Activated naive CD4-positive, alpha-beta T cell treated with anti-CD3 and anti-CD28 coated beads, Interleukin-2, amount 50 U/mL, for 16 hours (primary cell): ENCODE measurements around the gene STK16.

Experiments used
- DNase-seq: peaks from one replicate; pipeline ENCODE4 v3.0.0-alpha.2; 2020

Gene STK16

DNA sequence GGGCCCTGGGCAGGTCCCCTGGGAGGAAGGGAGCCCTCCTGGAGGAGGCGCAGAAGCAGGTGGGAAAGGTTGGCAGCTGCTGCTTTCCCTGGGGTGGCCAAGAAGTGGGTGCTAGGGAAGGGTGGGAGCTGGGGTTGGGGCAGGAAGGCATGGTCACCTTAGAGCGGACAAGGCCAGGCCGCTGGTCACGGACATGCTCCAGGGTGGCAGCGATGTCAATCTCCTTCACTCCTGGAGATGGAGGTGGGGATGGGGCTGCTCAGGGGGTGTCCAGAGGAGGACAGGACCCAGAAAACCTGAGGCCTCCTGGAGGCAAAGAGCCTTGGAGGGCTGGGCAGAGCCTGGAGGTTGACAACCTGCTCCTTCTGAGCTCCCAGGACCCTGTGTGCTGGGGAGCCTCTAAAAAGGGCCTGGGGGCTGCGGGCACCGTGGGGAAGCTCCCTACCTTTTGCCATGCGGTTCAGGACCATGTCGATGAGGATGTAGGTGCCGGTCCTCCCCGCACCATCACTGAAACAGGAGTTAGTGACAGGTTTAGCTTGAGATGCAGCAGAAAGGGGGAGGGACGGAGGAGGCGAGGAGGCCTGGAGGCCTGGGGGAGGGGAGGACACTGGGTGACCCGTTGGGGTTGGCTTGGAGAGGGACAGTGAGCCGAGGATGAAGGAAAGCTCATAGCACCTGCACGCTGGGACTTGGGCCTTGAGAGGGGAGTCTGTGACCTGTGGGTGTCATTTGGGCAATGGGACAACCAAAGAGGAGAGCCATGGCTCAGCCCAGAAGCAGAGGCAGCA, 45.3 kb downstream of the STK16 start:
- DNase-seq = no peak

DNA sequence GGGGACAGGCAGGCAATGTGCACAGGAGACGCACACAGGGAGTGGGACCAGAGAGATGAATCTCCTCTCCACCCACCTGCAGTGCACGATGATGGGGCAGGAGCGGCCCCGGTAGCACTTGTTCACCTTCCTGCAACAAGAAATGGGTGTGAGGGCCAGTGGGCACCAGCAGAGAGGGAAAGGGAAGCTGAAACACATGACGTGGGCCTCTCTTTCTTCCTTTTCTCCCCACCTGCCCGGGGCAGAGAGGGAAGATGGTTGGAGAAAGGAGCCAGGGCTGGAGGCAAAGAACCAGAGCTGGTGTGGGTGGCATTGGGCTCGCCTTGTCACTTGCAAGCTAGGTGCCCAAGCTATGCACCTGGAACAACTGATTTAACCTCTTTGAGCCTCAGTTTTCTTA, 46.1 kb downstream of the STK16 start:
- DNase-seq = no peak

GRCh38 chr2:219291910-219292490, 46.7 kb downstream of the STK16 start:
- DNase-seq = no peak

GRCh38 chr2:219292616-219293015, 47.3 kb downstream of the STK16 start:
- DNase-seq = no peak

DNA sequence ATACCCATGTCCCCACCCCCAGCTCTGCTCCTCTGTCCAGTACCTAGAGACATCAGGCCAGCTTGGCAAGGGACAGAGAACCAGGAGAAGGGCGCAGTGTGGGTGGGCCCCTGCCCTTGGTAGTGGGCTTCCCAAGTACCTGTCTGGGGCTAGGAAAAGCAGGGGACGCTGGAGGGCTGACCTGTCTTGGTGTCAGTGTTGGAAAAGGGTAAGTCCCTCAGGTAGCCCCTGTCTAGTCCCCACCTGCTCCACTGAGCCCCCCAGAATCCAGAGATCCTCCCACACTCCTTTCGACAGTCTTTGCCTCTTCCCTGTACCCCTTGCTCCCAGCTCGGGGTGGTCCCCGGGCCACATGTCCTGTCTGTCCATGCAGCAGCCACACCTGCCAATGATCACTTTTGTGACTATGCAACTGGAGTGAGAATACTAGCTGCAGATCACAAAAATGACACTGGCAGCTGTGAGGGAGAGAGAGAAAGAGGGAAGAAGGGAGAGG, 48.5 kb downstream of the STK16 start:
- DNase-seq = no peak

DNA sequence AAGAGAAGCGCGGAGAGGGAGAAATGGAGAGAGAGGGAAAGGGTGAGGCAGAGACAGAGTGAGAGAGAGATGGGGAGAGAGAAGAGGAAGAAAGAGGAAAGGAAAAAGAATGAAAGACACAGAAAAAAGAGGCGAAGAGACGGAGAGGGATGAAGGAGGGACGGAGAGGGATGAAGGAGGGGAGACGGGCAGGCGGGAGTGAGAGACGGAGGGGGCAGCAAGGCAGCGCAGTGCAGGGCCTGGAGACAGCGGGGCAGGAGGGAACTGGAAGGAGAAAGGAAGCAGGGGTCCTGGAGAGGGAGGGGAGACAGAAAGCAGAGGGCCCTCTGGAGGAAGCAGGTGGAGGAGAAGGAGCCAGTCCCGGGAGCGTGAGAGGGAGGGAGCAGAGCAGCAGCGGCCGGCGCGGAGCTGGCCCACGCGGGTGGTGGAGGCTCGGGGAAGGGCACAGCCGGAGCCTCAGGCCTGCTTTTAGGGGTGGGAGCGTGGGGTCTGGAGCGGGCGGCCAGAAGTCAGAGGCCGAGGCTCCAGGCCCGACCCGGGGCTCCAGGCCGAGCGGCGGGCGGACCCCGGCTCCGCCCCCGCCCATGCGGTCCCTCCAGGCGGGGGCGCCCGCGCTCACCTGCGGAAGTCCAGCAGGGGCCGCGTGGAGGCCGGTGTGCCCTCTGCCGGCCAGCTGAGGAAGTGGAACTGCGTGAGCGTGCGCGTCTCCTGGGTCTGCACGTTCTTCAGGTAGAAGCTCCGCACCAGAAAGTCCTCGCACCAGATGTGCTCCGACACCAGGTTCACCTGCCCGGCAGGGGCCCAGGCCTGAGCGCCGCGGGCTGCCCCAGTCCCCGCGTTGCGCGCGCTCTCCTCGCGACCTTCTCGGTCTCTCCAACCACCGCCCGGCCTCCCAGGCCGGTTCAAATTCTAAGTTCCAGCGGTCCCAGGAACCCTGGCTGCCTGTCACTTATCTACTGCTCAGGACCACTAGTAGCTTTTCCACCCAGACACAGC, 49.4 kb downstream of the STK16 start:
- DNase-seq = peak; percentile 89

- DNase-seq = no peak
Measured at GRCh38 chr2:219296142-219296541, 50.9 kb downstream of the STK16 start.

GRCh38 chr2:219296631-219297391, 51.5 kb downstream of the STK16 start:
- DNase-seq = no peak

GRCh38 chr2:219297766-219298456, 52.6 kb downstream of the STK16 start:
- no peak for DNase-seq

DNA sequence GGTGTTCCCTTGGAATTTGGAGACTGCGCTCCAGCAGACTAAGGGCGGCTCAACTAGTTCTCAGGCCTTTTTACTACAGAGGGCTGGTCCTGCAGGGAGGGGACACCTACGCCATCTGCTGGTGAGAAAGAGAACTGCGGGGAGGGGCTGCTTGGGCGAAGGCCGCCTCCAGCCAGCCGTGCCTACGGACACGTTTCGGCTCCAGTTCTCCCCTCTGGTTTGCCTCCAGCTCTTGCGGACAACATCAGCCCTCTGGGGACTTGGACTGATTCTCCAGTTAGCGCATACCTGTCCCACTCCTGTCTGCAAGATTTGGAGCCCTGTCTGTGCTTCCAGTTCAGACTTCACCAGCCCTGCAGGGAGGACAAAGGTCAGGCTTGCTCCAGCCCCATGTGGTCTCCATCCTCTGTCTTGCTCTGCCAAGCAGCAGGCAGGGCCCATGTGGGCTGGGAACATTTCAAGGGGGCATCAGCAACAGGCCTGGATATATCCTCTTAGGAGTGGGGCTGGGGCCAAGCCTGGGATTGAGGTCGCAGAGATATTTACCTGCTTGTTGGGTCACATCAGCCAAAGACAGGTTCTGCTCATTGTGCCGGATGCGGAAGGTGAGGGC, 53.6 kb downstream of the STK16 start:
- peak; percentile 89 for DNase-seq

- DNase-seq = no peak
Measured at GRCh38 chr2:219299372-219299760, 54.1 kb downstream of the STK16 start.
